GM18909 (cell line): ENCODE measurements around the gene SNTG2.

Experiments used
- ATAC-seq: cut with Tn5 transposase; IDR thresholded peaks from one replicate; pipeline ENCODE4 v1.9.1; 2021; ENCODE audit warnings: mild to moderate bottlenecking; ENCODE audit not compliant: unreplicated experiment, poor library complexity

The SNTG2 gene

GRCh38 chr2:981759-982158 lies 31.1 kb downstream of the SNTG2 start:
- no peak for ATAC-seq

GRCh38 chr2:985317-985898 lies 34.8 kb downstream of the SNTG2 start:
- no peak for ATAC-seq

GRCh38 chr2:987789-988188 lies 37.1 kb downstream of the SNTG2 start:
- ATAC-seq, result no peak

- no peak for ATAC-seq
These were observed 39.3 kb downstream of the SNTG2 start for GRCh38 chr2:989781-990467.

- ATAC-seq, result no peak
These were observed 40.3 kb downstream of the SNTG2 start for GRCh38 chr2:990970-991369.

GRCh38 chr2:1002350-1002749 lies 51.7 kb downstream of the SNTG2 start:
- ATAC-seq, result no peak

GRCh38 chr2:1004398-1004797 lies 53.7 kb downstream of the SNTG2 start:
- no peak for ATAC-seq

- ATAC-seq, result no peak
These were observed 59.8 kb downstream of the SNTG2 start for GRCh38 chr2:1010415-1010930.

GRCh38 chr2:1011006-1011405 lies 60.4 kb downstream of the SNTG2 start:
- ATAC-seq, result no peak

GRCh38 chr2:1011985-1012384 lies 61.3 kb downstream of the SNTG2 start:
- no peak for ATAC-seq

- no peak for ATAC-seq
These were observed 64.2 kb downstream of the SNTG2 start for GRCh38 chr2:1014802-1015201.

- no peak for ATAC-seq
These were observed 65.9 kb downstream of the SNTG2 start for GRCh38 chr2:1016500-1016899.

- ATAC-seq, result no peak
These were observed 67.2 kb downstream of the SNTG2 start for GRCh38 chr2:1017827-1018226.

- no peak for ATAC-seq
These were observed 69.6 kb downstream of the SNTG2 start for GRCh38 chr2:1020206-1020605.

GRCh38 chr2:1022178-1022577 lies 71.5 kb downstream of the SNTG2 start:
- ATAC-seq, result no peak

- no peak for ATAC-seq
These were observed 74.3 kb downstream of the SNTG2 start for GRCh38 chr2:1024981-1025380.

GRCh38 chr2:1026141-1026540 lies 75.5 kb downstream of the SNTG2 start:
- ATAC-seq, result no peak

- ATAC-seq, result no peak
These were observed 78.2 kb downstream of the SNTG2 start for GRCh38 chr2:1028831-1029230.

GRCh38 chr2:1032030-1032429 lies 81.4 kb downstream of the SNTG2 start:
- ATAC-seq, result no peak

- ATAC-seq, result no peak
These were observed 82.4 kb downstream of the SNTG2 start for GRCh38 chr2:1033069-1033468.

- ATAC-seq, result no peak
These were observed 86.4 kb downstream of the SNTG2 start for GRCh38 chr2:1037066-1037465.

GRCh38 chr2:1039549-1039948 lies 88.9 kb downstream of the SNTG2 start:
- no peak for ATAC-seq
